AG09319 (cell line): Measurements from ENCODE around the gene CDKN2B-AS1.
"Not testable (repeated sequence)": the region's sequence is repeated elsewhere in the genome, so short reads cannot be mapped to it uniquely, and the experiment has no call there.

Experiments used
- DNase-seq: peaks from one replicate; pipeline ENCODE4 v3.0.0-alpha.2; 2010; ENCODE audit warnings: low read depth; ENCODE audit errors: extremely low read depth
- TF ChIP-seq, protein P1 (sequence below): IDR thresholded peaks from 2 replicates; pipeline ENCODE4 v1.5.1; 2011; ENCODE audit warnings: low read depth, mild to moderate bottlenecking, inconsistent platforms, low read length, moderate library complexity

CDKN2B-AS1 gene

DNA sequence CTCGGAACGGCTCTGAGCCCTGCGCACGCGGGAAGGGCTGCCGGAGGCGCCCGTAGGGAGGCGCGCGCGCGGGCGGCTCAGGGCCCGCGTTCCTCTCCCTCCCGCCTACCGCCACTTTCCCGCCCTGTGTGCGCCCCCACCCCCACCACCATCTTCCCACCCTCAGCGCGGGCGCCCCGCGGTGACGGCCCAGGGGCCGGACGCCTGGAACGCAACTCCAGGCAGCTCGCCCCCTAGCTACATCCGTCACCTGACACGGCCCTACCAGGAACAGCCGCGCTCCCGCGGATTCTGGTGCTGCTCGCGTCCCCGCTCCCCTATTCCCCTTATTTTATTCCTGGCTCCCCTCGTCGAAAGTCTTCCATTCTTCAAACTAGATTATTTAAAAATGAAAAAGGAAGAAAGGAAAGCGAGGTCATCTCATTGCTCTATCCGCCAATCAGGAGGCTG is at the start of gene CDKN2B-AS1:
CDKN2B-AS1 (plus strand) TSS at position 236 of the 450 bp plus-strand sequence.
- DNase-seq: no peak

DNA sequence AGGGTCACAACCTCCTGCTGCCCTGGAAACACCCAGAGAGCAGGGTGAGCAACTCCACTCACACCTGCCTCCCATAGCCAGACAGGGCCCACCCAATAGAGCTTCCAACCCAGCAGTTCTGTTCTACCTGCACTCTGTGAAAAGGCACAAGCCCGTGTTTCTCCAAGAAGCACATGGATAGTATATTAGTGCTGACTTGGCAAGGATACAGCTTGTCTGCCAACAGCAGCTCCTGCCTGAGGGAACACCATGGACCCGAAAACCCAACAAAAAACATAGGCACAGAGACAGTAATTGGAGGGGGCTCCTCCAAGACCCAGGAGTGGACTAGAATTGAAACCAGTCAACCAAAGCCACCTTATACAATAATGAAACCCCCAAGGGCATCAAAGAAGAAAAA is 49.0 kb upstream of the CDKN2B-AS1 start:
- TF ChIP-seq, protein P1, sequence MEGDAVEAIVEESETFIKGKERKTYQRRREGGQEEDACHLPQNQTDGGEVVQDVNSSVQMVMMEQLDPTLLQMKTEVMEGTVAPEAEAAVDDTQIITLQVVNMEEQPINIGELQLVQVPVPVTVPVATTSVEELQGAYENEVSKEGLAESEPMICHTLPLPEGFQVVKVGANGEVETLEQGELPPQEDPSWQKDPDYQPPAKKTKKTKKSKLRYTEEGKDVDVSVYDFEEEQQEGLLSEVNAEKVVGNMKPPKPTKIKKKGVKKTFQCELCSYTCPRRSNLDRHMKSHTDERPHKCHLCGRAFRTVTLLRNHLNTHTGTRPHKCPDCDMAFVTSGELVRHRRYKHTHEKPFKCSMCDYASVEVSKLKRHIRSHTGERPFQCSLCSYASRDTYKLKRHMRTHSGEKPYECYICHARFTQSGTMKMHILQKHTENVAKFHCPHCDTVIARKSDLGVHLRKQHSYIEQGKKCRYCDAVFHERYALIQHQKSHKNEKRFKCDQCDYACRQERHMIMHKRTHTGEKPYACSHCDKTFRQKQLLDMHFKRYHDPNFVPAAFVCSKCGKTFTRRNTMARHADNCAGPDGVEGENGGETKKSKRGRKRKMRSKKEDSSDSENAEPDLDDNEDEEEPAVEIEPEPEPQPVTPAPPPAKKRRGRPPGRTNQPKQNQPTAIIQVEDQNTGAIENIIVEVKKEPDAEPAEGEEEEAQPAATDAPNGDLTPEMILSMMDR: no peak
- DNase-seq: no peak

More for the DNA sequence above, at the start of gene CDKN2B-AS1:
- TF ChIP-seq, protein P1: peak; percentile 14

DNA sequence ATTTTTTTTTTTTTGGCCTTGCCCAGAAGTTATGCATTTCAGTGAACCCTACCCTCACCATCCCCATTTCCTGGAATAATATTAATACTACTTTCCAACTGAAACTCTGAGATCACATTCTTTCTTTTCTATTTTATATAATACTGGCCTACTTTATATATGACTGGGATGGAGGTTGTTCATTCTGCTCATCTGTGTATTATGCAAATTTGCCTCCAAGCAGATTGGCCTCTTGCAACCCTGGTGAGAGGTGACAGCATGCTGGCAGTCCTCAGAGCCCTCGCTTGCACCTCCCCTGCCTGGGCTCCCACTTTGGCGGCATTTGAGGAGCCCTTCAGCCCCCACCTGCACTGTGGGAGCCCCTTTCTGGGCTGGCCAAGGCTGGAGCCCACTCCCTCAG is 35.8 kb upstream of the CDKN2B-AS1 start:
- TF ChIP-seq, protein P1: no peak
- no peak for DNase-seq

DNA sequence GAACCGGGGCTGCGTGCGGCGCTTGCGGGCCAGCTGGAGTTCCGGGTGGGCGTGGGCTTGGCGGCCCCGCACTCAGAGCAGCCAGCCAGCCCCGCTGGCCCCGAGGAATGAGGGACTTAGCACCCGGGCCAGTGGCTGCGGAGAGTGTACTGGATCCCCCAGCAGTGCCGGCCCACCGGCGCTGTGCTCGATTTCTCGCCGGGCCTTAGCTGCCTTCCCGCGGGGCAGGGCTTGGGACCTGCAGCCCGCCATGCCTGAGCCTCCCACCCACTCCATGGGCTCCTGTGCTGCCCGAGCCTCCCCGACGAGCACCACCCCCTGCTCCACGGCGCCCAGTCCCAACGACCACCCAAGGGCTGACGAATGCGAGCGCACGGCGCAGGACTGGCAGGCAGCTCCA is 35.3 kb upstream of the CDKN2B-AS1 start:
- DNase-seq: not testable (repeated sequence)

DNA sequence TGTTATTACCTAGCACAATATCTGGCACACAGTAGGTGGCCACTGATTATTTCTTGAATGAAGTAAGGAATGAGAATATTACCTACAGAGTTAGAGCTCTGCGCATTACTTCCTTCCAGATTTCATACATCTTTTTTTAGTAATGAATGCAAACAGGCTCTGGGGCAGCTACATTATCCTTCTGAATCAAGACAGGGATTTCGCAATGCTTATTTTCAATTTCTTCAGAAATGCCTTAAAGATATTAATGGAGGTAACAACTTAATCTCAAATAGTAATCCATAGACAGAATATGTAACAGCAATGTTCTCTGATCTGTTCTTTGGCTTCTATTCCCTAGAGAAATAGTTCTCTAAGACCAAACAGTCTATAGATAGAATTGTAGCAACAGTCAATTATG is 33.0 kb upstream of the CDKN2B-AS1 start:
- TF ChIP-seq, protein P1: no peak
- no peak for DNase-seq

DNA sequence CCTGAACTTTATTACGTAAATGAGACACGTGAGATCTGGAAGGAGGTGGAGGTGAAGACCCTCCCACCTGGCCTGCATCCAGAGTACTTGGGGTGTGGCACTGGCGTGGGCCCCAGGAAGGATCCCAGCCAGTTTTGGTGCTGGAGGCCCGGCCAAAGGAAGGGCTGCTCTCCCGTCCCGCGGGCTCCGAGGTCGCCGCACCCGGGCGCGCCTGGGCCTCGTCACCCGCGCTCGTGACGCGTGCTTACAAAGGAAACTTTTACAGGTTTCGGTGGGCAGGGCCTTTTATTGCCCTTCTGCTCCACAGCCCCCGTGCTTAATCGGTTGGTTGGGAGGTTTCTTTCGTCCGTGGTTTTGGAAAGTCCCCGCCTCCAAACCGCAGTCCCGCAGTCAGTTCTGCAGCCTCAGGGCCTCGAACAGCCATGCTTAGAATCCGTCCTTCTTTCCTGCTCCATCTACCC is 29.6 kb upstream of the CDKN2B-AS1 start:
- DNase-seq: no peak

DNA sequence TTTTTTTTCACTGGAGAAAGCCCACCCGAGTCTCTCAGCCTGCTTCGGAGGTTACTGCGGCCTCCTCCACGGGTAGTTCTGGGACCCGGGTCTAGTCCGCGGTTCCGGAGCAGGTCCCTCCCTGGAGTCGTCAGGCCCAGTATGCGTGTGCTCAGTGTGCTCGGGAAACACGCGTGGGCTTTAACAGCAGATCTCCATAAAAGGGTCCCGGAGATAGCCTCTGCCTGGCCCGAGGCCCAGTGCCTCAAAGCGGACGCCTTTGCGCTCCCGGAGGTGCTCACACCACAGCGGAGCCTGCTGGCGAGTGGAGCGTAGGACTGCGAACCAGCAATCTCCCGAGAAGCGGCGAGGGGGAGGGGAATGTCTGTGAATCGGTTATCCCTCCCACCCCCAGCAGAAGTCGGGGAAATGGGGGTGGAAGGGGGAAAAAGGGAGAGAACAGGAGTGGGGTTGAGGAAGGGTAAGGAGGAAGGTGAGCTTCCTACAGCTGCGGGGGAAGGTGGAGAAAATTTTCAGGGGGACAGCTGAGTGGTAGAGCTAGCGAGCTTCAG is 29.1 kb upstream of the CDKN2B-AS1 start:
- TF ChIP-seq, protein P1: peak; percentile 74
- DNase-seq: no peak

More for the DNA sequence above, 29.6 kb upstream of the CDKN2B-AS1 start:
- TF ChIP-seq, protein P1: no peak
